ENCODE measurements around the gene ABCA12.
A peak's percentile ranks its signal among the peaks of the same experiment; 100 is the strongest.

ABCA12 gene

GRCh38 chr2:214934006-214934405 is 204.4 kb downstream of the ABCA12 start:
- no peak for DNase-seq

GRCh38 chr2:214904634-214905033 is 233.8 kb downstream of the ABCA12 start:
- peak; percentile 50 for DNase-seq

- DNase-seq, result no peak
These were observed 234.2 kb downstream of the ABCA12 start for GRCh38 chr2:214904176-214904575.

GRCh38 chr2:214902286-214902685 is 236.1 kb downstream of the ABCA12 start:
- DNase-seq, result no peak

- no peak for DNase-seq
These were observed 238.7 kb downstream of the ABCA12 start for GRCh38 chr2:214899751-214900150.

- DNase-seq, result no peak
These were observed 242.2 kb downstream of the ABCA12 start for GRCh38 chr2:214896274-214896673.

- no peak for DNase-seq
These were observed 243.0 kb downstream of the ABCA12 start for GRCh38 chr2:214895469-214895868.

GRCh38 chr2:214889301-214889700 is 249.1 kb downstream of the ABCA12 start:
- no peak for DNase-seq

- DNase-seq, result no peak
These were observed 256.7 kb downstream of the ABCA12 start for GRCh38 chr2:214881647-214882202.
